Measurements from ENCODE around the gene TPD52L1.

DNA sequence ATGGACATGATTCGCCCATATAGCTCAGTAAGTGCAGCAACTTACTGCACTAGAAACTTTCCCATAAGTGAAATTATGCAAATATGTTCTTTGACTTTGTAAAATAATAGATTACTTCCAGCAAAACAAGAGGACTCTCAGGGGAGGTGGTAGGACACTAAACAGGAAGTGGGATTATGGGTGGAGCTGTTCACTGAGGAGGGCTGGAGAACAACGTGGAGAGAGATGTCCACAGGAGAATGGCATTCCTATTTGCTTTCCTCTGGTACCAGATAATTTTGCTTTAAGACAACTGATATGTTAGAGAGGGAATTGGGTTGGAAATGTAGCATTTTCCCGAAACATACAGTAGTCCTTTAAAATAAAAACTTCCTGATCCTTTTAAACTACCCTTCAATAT is 3.7 kb downstream of the TPD52L1 start:
- TF ChIP-seq, protein P1, sequence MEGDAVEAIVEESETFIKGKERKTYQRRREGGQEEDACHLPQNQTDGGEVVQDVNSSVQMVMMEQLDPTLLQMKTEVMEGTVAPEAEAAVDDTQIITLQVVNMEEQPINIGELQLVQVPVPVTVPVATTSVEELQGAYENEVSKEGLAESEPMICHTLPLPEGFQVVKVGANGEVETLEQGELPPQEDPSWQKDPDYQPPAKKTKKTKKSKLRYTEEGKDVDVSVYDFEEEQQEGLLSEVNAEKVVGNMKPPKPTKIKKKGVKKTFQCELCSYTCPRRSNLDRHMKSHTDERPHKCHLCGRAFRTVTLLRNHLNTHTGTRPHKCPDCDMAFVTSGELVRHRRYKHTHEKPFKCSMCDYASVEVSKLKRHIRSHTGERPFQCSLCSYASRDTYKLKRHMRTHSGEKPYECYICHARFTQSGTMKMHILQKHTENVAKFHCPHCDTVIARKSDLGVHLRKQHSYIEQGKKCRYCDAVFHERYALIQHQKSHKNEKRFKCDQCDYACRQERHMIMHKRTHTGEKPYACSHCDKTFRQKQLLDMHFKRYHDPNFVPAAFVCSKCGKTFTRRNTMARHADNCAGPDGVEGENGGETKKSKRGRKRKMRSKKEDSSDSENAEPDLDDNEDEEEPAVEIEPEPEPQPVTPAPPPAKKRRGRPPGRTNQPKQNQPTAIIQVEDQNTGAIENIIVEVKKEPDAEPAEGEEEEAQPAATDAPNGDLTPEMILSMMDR (IDR thresholded peaks at IDR 0.05): no peak
- TF ChIP-seq ZFX (IDR thresholded peaks at IDR 0.05; ENCODE audit: borderline replicate concordance): no peak

All from 22Rv1 (cell line).